Activated CD4-positive, alpha-beta T cell treated with anti-CD3 and anti-CD28 coated beads, Interleukin-2, Interleukin-4, amounts not matched to agents 100 ng/mL and 50 ng/mL, durations not matched to agents 16 hours and 8 hours (primary cell): ENCODE results near the gene SDF4.
"Not testable (repeated sequence)": the region's sequence is repeated elsewhere in the genome, so short reads cannot be mapped to it uniquely, and the experiment has no call there.

Experiments used
- DNase-seq: peaks from one replicate; pipeline ENCODE4 v3.0.0-alpha.2; 2020; ENCODE audit warnings: low spot score

SDF4 gene

DNA sequence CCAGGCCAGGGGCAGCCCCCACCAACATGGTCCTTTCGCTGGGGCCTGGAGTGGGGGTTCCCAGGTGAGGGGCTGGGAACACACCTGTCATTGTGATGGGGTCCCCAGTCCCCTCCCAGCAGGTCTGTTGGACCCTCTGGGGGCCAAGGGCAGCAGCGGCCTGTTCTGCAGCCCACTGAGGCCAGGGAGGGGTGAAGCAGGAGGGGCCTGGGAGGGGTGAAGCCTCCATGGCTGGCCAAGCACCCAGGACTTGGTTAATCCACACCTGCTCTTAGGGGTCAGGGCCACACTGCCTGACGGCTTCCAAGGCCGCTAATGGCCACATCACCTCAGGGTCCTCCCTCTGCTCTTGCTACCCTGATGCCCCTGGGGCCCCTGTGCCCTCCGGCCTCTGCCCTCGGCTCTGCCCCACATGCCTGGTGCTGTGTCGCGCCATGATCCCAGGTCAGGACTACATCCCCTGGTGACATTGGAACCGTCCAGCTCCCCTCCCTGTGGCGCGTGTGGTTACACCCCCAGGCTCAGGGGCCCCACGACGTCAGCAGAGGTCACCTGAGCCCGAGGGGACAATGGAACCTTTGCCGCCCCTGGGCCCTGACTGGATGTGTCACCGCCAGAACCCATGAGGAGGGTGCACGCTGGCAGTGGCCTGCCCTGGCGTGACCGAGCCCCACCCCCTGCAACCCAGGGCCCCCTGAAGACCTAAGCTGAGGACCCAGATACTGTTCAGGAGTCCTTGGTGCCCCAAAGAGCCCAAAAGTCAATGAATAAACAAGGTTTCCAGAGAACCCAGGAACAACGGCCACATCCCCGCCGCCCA lies 32.5 kb downstream of the SDF4 start:
- DNase-seq = no peak

DNA sequence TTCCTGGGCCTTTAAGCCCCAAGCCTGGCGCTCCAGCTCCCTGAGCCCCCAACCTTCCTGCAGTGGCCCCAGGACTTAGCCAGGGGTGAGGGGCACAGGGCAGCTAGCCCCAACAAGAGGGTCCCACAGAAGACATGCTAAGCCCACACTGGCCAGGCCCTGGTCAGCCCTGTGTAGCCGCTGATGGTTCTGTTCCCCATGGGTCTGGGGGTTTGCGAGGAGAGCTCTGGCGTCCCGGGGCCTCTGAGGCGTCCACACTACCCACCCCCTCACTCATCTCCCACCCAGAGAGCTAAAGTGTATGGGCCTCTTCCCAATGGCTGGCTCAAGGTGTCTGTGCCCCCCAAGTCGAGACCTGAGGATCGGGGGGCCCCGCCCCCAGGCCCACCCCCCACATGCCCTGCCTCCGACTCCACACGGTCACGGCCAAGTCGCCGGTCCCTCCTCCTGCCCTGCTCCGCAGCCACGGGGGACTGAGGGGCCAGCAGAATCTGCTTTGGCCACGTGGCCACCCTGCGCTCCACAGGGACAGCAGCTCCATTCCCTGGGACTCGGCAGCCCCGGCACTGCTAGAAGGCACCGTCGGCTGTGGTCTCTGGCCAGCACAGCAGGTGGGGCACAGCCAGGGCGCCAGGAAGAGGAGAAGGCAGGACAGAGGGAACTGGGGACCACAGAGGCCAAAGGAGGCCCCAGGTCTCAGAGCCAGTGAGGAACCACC lies 33.2 kb downstream of the SDF4 start:
- no peak for DNase-seq

DNA sequence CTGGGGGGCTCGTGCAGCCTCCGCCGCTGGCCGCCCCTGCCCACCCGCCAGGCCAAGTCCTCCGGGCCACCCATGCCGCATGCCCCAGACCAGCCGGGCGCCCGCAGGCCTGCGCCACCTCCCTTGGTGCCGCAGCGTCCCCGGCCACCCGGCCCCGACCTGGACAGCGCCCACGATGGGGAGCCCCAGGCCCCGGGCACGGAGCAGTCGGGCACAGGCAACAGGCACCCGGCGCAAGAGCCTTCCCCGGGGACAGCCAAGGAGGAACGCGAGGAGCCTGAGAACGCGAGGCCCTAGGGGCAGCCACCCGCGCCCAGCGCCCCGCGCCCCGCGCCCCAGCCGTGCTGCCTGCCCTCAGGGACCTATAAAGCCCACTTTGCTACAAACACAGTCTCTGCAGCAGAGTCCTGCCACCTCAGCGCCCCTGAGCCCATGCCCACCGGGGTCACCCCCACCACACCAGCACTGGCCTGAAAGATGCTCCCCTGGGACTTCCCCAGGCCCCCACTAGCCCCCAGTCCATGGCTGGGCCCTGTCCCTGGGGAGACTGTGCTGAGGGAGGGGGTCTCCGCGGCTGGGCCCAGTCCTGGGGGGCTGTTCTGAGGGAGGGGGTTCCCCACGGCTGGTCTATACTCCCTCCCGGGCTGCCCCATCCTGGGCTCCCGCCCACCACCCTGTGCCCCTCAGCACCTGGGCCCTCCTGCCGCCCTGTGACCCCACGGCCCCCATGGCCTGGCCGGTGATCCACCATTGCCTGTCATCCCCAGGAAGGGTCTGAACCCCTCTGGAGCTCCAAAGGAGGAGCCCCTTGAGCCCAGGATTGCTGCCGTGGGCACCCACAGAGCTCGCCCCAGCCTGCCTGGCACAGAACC lies 34.0 kb downstream of the SDF4 start:
- no peak for DNase-seq

DNA sequence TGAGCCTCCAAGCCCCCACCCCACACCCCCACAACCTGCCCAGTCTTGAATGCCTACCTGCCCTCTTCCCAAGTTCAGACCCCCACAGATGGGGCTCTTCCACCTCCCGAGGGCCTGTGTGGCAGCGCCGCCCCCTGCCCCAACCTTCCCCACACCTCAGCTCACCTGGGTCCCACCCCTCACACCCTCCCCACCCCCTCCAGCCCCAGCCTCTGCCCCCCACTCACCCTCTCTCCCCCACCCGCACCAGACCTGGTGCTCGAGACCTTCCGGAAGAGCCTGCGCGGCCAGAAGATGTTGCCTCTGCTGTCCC lies 34.7 kb downstream of the SDF4 start:
- DNase-seq = no peak

DNA sequence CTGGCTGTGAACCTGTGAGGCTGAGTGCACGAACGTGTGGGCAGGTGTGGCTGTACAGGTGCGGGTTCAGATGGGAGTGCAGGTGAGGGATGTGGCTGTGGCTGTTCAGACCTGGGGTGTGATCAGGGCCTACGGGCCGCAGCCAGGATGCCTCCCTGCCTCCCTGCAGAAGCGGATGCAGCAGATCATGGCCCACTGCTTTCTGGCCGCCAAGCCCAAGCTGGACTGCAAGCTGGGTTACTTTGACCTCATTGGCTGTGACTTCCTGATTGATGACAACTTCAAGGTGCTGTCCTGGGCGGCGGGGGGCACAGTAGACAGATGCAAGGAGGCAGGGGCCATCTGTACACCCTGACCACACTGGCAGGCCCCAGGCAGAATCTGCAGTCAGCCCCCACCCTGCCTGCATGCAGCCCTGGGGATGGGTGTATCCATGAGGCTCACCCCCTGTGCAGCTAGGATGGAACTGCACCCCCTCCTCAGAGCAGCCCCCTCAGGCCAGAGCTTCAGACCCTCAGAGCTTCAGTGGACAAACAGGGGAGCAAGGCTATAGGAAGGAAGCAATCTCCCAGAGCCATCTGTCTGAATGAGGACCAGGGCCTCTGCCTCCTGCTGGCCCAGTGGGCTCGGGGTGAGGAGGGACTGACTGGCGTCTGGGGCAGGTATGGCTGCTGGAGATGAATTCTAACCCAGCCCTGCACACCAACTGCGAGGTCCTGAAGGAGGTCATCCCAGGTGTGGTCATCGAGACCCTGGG lies 35.2 kb downstream of the SDF4 start:
- DNase-seq = no peak

DNA sequence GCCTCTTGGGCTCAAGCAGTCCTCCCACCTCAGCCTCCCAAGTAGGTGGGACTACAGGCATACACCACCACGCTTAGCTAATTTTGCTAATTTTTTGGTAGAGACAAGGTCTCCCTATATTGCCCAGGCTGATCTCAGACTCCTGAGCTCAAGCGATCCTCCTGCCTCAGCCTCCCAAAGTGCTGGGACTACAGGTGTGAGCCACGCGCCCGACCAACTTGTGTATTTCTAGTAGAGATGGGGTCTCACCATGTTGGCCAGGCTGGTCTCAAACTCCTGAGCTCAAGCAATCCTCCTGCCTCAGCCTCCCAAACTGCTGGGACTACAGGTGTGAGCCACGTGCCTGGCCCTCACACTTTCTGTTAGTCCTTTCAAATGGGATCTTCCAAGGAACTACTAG lies 36.1 kb downstream of the SDF4 start:
- not testable (repeated sequence) for DNase-seq

DNA sequence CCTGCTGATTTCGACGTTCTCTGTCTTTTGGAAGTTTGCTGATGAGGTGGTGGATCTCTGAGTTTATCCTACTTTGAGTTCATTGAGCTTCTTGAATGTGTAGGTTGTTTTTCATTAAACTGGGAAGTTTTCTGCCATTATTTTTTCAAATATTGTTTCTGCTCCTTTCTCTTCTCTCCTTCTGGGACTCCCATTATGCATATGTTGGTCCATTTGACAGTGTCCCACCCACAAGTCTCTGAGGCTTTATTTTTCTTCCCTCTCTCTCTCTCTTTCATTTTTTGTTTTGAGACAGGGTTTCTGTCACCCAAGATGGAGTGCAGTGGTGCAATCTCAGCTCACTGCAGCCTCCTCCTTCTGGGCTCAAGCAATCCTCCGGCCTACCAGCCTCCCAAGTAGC lies 37.1 kb downstream of the SDF4 start:
- DNase-seq = no peak

DNA sequence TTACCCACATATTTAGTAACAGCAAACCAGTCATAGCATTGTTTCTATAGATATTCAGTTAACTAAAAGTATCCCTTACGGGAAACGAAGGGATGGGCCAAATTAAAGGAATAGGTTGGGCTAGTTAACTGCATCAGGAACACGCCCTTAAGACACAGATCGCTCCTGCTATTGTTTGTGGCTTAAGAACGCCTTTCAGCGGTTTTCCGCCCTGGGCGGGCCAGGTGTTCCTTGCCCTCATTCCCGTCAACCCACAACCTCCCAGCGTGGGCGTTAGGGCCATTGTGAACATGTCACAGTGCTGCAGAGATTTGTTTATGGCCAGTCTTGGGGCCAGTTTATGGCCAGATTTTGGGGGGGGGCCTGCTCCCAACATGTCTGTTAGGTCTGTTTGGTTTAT lies 40.1 kb downstream of the SDF4 start:
- no peak for DNase-seq

DNA sequence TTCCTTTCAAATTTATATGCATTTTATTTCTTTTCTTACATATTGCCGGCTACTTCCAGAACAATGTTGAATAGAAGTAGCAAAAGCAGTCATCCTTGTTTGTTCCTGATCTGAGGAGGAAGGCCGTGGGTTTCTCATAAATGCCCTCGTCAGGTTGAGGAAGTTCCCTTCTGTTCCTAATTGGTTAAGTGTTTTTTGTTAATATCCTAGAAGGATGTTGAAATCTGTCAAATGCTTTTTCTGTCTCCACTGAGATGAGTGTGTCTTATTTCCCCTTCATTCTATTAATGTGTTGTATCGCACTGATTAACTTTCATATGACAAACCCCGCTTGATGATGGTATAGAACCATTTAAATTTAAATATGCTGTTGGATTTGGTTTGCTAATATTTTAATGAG lies 42.7 kb downstream of the SDF4 start:
- no peak for DNase-seq

DNA sequence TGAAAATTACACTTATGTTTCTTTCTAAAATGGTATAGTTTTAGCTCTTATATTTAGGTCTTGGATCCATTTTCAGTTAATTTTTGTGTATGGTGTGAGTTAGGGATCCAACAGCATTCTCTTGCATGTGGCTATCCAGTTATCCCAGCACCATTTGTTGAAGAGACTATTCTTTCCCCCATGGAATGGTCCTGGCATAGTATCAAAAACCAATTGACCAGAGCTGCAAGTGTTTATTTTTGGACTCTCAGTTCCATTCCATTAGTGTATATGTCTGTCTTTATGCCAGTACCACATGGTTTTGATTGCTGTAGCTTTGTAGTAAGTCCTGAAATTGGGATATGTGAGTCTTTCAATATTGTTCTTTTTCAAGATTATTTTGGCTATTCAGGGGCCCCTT lies 43.9 kb downstream of the SDF4 start:
- DNase-seq = no peak

DNA sequence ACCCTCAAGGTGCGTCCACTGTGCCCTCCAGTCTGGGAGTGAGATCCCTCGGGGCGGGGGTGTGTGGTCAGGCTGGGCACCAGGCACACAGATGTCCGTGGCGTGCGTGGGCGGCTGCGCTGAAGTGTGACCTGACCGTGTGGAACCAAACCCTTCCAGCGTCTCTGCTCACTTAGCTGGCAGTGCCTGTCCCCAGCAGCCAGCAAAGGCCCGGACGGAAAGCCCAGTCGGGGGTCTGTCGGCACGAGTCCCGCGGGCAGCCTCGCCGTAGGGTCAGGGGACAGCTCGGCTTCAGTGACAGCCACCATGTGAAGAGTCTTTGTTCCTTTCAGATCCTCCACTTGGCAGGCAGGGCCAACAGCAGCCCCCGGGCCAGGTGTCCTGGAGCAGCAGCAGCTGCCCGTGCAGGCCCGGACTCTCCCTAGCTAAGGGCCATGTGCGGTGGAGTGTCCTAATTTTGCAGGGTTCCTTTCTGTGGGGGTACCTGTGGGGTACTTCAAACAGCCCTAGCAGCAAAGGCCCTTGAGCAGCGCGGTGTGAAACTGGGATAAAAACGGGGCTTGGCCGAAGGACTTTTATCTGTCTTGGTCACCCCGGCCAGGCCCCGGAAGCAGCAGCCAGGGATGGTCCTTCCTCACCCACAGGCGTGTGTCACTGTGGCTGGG lies 46.6 kb downstream of the SDF4 start:
- no peak for DNase-seq

DNA sequence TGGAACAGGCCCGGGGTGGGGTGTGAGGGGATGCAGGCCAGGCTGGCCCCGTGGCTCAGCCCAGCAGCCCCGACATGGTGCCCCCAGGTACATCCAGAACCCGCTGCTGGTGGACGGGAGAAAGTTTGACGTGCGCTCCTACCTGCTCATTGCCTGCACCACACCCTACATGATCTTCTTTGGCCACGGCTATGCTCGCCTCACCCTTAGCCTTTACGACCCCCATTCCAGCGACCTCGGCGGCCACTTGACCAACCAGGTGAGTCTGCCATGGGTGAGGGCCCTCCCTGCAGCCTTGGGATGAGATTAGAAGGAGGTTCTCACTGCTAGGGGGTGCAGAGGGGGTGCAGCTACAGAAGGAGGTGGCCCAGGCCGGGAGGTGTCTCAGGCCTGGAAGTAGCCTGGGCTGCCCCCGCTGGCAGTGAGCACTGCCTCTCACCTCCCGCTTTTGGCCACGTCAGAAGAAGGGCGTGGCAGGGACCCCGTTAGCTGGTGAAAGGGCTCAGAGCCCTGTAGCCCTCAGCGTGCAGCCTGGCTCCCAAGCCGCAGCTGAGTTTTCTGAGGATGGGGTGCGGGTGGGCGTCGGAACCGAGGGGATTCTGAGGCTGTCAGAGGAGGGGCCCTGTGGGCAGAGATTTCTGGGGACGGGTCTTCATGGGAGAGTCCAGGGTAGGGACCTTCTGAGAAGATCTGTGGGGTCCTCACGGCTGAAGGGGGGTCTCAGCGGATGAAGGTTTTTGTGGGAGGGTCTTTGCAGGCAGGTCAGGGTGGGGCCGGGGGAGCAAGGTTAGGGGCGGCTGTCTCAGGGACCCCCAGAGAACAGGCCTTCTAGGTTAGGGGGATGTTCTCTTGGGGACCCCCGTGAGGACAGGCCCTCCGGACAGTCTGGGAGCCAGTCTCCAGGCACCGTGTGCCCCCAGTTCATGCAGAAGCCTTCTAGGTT lies 47.7 kb downstream of the SDF4 start:
- no peak for DNase-seq

DNA sequence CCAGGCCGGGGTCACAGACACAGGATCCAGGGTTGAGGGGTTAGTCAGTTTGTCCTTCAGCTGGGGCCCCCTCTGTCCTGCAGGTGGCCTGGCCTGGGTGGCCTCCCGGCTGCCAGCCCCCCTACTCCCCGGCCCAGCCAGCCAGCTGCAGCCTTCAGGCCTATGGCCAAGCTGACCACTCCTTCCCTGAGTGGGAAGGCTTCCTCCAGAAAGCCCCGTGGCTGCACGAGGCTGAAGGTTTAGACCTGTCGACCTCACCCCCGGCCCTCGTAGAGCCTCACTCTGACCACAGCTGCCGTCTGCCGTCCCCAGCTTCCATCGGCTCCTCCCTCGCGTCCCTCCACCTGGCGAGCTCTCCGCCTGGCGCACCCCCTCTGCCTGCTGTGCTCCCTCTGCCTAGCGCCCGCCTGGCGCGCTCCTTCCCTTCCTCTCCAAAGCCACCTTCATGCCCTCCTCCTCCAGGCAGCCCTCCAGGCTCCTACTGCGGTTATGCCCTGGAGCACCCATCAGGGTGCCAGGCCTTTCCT lies 48.5 kb downstream of the SDF4 start:
- no peak for DNase-seq

DNA sequence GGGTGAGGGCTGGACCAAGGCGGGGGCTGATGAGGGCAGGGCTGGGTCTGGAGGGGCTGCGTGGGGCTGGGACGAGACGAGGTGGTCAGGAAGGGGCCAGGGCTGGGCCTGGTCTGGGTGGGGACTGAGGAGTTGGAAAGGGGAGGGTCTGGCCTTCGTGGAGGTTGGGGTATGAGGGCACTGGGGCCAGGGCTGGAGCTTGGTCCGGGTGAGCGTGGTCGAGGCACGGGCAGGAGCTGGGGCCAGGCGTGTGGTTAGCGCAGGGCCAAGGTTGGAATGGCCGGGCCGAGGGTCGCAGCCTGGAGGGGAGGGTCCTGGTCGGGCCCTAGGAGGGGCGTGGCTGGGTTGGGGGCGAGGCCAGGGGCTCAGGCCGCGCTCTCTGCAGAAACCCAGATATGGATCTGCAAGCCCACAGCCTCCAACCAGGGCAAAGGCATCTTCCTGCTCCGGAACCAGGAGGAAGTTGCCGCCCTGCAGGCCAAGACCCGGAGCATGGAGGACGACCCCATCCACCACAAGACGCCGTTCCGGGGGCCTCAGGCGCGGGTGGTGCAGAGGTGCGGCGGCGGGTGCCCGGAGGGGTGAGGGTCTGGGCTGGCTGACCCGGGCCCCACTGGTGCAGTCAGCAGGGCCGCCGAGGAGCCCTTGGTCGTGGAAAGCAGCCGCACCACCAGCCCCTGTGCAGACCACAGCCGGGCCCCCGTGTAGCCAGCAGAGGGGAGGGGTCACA lies 49.1 kb downstream of the SDF4 start:
- no peak for DNase-seq

DNA sequence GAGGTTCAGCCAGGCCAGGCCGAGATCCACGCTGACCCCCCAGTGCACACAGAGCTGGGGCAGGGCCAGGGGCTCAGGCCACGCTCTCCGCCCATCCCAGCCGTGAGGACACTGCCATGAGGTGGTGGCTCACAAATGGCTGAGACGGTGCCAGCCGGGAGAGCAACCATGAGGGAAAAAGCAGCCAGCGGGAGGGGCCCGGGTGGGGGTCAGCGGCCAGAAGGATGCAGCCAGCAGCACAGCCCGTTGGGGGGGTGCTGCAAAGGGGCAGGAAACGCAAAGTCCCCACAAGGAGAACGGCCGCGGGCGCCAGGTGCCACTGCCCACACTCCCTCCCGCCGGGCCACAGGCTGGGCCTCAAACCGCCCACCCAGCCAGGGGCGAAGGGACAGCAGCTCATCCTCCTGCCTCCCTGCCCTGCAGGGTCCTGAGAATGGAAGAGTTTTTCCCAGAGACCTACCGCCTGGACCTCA lies 49.8 kb downstream of the SDF4 start:
- no peak for DNase-seq

DNA sequence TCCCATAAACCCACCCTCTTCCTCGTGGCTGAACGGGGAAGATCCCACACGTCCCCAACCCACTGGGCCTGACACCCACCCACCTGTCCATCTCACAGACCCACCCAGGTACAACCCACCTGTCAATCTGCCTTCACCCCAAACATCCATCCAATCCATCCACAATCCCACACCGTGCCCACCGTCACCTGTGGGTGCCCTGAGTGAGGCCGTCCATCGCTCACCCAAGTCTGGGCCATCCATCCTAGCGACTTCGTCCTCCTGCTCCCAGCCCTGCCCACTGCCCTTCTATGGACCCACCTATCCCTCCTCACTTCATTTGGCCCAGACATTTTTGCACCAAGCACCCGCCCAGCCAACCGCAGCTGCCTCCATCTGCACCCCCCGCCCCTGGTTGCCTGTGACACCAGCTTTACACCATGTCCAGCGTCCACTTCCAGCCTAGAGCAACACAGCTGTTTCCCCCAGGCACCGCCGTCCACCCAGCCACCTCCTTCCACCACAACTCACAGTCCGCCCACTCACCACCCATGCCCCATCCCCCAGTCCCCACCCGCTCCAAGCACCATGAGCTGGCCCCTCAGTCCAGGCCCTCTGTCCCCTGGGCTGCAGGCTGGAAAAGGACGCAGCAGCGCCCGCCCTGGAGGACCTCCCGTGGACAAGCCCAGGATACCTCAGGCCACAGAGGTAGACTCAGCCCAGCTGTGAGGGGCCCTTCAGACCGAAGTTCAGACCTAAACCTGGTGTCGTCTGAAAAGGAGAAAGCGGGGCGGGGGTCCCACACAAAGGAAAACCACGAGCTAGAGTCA lies 50.5 kb downstream of the SDF4 start:
- no peak for DNase-seq

DNA sequence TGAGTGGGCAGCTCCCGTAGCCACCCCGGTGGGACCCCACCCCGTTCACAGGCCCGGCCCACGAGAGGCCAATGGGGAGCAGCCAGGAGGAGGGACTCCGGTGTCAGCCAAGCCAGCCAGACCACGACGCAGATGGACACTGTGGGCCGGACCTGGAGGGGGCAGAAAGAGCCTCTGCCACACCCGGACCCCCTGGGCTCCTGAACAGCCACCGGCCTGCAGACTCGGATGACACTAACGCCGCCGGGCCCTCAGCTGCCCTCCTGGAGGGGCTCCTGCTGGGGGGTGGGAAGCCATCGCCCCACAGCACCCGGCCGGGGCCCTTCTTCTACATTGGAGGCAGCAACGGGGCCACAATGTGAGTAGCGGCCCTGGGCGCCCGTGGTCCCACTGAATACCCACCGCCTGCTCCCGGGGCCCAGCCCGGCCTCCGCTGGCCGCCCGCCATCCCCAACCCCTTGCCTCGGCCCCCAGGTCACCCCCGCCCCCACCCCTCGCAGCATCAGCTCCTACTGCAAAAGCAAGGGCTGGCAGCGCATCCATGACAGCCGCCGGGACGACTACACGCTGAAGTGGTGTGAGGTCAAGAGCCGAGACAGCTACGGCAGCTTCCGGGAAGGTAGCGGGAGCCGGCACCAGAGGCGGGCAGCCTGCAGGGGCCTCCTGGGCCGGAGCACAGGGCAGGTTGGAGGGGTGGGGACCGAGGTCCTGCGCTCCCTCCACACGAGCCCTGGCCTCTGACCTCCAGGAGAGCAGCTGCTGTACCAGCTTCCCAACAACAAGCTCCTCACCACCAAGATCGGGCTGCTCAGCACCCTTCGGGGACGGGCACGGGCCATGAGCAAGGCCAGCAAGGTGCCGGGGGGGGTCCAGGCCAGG lies 51.6 kb downstream of the SDF4 start:
- DNase-seq = no peak
